ENCODE data around the gene SEC24D. TPM values are rescaled to one million over a fixed set of nuclear protein-coding genes. Genes with fewer than 3 reads are reported as not detected.
"Not testable (repeated sequence)": the region's sequence is repeated elsewhere in the genome, so short reads cannot be mapped to it uniquely, and the experiment has no call there.

Gene SEC24D
- total RNA-seq, 1 donor from 2014 or later = 63.9 TPM

- intact Hi-C loops (cut with micrococcal nuclease) = no loop called here
Observed at GRCh38 chr4:118811832-118812231, 24.1 kb downstream of the SEC24D start.

DNA sequence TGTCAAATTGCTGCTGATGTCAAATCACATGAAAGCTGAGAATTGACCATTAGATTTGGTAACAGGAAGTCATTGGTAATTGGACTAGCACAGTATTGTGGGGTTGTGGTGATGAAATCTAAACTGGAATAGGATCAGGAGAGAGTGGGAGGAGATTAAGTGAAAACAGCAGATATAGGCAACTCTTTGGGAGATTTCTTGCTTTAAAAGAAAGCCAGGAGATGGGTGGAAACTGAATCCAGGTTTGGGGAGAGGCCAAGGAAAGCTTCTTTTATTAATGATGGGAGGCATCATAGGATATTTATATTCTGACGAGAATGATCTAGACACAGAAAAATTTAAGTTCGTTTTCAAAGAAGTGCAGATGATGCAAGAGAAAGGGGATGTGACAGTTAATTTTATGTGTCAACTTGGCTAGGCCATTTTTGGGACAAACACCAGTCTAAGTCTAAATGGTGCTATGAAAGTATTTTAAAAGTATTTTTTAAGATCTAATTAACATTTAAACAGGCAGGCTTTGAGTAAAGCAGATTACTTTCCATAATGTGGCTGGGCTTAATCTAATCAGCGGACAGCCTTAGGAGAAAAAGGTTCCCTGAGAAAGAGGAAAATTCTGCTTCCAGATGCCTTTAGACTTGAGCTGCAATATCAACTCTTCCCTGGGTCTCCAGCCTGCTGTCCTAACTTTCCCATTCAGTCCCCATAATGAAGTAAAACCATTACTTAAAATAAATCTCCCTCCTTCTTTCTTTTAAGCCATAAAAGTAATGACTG is 24.7 kb downstream of the SEC24D start:
- intact Hi-C loops (cut with micrococcal nuclease) = no loop called here

- intact Hi-C loops (cut with micrococcal nuclease) = no loop called here
Observed at GRCh38 chr4:118807659-118808058, 28.3 kb downstream of the SEC24D start.

GRCh38 chr4:118803253-118803652 is 32.7 kb downstream of the SEC24D start:
- intact Hi-C loops (cut with micrococcal nuclease) = no loop called here

DNA sequence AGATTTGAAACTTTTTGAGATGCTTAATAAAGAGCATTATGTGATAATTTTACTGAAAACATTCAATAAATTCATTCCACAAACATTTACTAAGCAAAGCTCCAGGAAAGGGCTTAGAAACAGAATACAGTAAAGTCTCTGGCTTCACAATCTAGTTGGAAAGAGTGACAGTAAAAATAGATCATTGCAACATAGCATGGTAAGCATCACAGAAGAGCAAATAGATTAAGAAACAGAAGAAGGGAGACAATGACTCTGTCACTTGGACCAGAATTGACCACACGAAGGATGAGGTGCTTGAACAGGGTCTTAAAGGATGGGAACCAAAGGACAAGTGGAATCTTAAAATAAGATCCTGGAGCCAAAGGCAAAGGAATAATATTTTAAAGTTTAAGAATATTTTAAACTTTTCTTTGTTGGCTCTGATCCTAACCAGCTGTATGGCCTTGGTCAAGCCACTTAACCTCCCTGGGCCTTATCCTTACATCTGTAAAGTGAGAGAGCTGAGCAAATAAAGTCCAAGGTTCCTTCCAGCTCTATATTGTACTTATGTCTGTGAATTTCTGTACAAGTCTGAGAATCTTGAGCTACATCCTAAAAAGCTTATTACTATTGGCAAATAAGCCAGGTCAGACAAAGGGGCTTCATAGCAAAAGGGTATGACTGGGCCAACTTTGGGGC is 33.9 kb downstream of the SEC24D start:
- intact Hi-C loops (cut with micrococcal nuclease) = no loop called here

DNA sequence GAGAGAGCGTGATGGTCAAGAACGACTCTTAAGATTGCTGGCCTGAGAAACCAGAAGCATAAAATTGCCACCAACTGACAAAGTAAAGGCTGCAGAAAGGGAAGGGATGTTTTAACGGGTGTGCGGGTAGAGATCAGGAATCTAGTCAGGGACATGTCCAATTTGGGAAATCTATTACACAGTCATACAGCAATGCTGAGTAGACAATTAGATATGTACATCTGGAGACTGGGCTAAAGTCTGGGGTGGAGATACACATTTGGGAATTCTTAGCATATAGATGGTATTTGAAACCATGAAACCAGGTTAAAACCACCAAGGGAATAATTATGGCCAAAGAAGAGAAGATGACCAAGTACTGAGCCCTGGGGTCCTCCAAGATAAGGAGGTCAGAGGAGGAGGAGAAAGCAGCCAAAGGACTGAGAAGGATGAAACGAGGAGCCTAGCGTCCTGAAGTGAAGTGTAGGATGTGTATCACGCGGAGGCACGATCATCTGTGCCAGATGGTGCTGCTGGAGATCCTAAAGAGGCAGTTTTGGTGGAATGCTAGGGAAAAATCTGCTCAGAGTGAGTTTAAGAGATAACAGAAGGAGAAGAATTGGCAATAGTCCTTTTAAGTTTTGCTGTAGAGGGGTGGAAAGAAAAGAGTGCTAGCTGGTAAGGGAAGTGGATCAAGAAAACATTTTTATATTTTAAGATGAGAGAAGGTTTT is 36.5 kb downstream of the SEC24D start:
- intact Hi-C loops (cut with micrococcal nuclease) = no loop called here

- intact Hi-C loops (cut with micrococcal nuclease) = no loop called here
Observed at GRCh38 chr4:118798658-118799057, 37.3 kb downstream of the SEC24D start.

GRCh38 chr4:118797558-118798142 is 38.3 kb downstream of the SEC24D start:
- intact Hi-C loops (cut with micrococcal nuclease) = no loop called here

GRCh38 chr4:118791690-118792446 is 44.1 kb downstream of the SEC24D start:
- intact Hi-C loops (cut with micrococcal nuclease) = not testable (repeated sequence)

GRCh38 chr4:118790544-118790943 is 45.4 kb downstream of the SEC24D start:
- intact Hi-C loops (cut with micrococcal nuclease) = no loop called here

DNA sequence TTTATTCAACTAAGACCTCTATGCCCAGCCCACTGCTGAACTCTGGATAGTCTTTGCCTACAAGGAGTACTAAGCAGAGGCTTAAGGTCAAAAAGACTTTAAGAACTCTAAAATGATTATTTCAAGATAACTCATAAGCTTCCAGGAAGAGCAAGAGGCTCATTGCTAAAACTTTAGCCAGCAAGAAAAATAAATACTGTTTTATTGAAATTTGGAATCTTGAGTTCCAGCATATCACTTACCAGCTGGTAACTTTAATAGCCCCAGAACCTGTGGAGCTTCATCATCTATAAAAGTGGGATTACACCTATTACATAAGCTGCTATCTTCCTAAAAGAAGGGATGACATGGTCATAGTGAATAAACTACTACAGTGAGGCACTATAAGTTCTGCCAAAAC is 47.0 kb downstream of the SEC24D start:
- intact Hi-C loops (cut with micrococcal nuclease) = no loop called here

GRCh38 chr4:118787844-118788380 is 48.0 kb downstream of the SEC24D start:
- intact Hi-C loops (cut with micrococcal nuclease) = no loop called here

GRCh38 chr4:118784776-118785175 is 51.1 kb downstream of the SEC24D start:
- intact Hi-C loops (cut with micrococcal nuclease) = no loop called here

DNA sequence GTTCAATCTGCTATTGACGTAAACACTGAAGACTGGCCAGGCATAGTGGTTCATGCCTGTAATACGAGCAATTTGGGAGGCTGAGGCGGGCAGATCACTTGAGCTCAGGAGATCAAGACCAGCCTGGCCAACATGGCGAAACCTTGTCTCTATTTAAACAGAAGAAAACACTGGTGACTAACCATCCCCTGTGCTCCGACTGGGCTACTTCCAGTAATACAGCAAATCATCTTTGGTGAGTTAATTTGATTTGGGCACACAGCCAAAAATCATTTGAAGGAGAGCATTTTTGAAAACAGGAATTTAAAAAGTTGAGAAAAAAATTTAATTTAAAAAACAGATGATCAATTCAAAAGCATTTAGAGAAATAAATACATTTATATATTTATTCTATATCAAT is 52.0 kb downstream of the SEC24D start:
- intact Hi-C loops (cut with micrococcal nuclease) = no loop called here

DNA sequence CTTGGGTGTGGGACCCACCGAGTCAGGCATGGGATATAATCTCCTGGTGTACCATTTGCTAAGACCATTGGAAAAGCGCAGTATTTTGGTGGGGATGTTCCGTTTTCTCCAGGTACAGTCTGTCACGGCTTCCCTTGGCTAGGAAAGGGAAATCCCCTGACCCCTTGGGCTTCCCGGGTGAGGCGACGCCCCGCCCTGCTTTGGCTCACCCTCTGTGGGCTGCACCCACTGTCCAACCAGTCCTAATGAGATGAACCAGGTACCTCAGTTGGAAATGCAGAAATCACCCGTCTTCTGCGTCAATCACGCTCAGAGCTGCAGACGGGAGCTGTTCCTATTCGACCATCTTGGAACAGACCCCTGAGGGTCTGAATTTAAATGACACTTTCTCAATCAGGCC is 53.0 kb downstream of the SEC24D start:
- intact Hi-C loops (cut with micrococcal nuclease) = not testable (repeated sequence)

DNA sequence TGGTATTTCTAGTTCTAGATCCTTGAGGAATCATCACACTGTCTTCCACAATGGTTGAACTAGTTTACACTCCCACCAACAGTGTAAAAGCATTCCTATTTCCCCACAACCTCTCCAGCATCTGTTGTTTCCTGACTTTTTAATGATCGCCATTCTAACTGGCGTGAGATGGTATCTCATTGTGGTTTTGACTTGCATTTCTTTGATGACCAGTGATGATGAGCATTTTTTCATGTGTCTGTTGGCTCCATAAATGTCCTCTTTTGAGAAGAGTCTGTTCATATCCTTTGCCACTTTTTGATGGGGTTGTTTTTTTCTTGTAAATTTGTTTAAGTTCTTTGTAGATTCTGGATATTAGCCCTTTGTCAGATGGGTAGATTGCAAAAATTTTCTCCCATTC is 58.3 kb downstream of the SEC24D start:
- intact Hi-C loops (cut with micrococcal nuclease) = not testable (repeated sequence)

DNA sequence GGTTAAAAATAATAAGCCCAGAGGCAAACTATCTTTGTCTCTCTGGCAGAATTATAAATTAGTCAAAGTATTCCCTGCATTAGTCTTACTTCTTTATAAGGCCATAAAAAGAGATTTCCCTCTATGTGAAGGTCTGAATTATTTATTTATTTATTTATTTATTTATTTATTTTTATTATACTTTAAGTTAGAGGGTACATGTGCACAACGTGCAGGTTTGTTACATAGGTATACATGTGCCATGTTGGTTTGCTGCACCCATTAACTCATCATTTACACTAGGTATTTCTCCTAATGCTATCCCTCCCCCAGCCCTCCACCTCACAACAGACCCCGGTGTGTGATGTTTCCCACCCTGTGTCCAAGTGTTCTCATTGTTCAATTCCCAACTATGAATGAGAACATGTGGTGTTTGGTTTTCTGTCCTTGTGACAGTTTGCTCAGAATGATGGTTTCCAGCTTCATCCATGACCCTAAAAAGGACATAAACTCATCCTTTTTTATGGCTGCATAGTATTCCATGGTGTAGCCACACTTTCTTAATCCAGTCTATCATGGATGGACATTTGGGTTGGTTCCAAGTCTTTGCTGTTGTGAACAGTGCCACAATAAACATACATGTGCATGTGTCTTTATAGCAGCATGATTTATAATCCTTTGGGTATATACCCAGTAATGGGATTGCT is 58.8 kb downstream of the SEC24D start:
- intact Hi-C loops (cut with micrococcal nuclease) = not testable (repeated sequence)

DNA sequence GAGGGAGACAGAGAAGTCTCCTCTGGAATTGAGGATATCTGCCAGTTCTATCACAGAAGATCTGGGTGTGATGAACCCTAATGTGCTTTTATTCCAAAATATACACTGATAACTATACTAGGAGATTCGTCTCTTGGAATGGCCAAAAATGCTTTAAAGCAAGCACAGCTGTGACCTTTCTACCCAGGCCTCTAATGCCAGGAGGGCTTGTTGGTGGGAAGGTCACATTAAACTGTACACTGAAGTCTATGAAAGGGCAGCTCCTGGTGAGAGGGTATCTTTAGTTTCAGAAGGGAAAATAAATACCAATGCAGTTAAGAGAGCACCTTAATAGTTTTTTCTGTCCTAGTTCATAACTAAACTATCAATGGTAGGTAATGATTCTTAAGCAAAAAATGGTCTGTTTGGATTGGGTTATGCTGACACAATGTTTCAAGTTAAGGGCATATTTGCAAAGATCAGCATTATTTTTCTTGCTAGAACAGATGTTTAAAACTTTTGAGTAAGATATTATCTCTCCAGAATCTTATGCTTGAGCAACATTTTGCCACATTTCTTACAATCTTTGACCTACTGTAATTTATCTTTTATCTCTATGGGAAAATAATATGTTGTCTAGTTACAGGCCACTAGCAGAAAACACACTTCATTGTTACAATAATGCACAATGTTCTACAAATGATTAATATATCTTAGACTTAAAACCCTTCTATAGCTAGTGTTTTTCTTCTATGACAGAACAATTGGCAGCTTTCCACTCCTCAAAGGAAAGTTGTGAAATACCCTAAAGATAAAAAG is 59.6 kb downstream of the SEC24D start:
- intact Hi-C loops (cut with micrococcal nuclease) = no loop called here

GRCh38 chr4:118775405-118775804 is 60.5 kb downstream of the SEC24D start:
- intact Hi-C loops (cut with micrococcal nuclease) = no loop called here
